Stimulated activated CD4-positive, alpha-beta T cell treated with anti-CD3 and anti-CD28 coated beads, Interleukin-2, amount 100 ng/mL, for 48 hours (primary cell): ENCODE data around the gene CRHBP.
"Not testable (repeated sequence)": the region's sequence is repeated elsewhere in the genome, so short reads cannot be mapped to it uniquely, and the experiment has no call there.

Experiments used
- DNase-seq, 2 donors: peaks; one replicate each; pipeline ENCODE4 v3.0.0-alpha.2; 2020

The CRHBP gene

DNA sequence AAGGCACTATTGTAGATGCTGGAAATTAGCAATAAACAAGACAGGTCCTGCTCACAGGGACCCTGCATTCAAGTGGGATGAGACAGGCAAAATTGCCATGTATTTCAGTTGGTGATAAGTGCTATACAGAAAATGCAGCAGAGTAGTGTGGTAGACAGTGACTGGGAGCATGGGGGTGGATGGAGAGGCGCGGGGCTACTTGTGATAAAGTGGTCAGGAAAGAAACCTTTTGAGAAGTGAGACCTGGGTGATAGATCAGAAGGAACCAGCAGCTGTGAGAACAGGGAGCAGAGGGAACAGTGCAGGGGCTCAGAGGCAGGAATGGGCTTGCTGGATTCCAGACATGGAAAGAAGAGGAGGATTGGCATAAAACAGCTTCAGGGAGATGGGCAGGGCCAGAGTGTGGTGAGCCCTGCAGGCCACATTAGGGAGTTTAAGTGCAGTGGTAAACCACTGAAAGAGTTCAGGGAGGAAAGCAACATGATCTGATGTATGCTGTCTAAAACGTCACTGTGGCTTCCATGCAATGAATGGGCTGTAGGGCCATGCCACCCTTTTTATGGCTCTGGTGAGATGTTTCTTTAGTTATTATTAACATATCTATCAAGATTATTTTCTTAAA is 7.3 kb downstream of the CRHBP start:
- no peak for DNase-seq

DNA sequence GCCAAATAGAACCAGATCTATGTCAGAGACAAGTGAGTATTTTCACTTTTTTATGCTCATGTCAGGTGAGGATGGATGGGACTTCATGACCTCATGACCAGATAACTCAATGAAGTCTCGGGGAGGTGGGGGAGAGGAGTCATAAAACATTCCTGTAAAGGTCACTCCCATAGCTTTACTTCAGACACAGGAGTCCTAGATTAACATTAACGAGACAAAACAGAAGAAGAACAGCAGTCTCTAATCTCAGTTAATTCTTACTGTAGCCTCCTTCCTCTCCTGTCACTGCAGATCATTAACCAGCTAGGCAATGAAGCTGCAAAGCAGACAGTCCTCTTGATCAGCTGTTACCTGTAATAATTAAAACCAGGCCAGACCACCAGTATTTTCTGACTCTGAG is 11.2 kb downstream of the CRHBP start:
- no peak for DNase-seq

DNA sequence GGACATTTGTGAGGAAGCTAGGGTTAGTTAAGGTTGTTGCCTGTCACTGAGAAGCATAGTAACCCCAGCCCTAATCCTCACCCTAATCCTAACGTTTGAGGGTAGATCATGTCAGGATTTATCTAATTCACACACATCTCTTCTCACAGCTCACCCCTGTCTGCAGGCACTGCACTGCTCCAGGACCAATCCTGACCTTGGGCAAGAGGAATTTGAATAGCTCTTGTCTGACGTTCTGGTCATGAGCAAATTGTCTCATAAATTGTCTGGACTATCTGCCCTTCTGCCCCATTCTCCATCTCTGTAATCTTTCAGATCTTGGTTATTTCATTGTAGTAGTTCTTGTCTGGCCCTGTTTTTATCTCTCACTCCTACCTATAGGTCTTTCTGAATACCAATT is 18.7 kb downstream of the CRHBP start:
- no peak for DNase-seq

DNA sequence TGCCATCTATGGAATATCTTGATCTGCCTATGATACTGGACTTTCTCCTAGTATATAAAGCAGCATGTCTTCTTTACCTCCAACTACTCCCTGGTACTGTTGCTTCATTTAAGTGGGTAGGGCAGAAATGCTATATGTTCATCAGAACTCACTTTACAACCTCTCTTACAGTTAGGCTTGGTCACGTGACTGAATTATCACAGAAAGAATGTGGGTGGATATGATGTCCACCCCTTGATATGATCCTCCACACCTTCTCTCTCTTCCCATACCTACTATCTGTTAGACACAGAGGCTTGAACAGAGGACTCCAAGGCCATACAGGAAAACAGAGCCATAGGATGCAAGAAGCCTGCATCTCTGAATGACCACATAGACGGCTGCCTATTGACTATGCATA is 19.8 kb downstream of the CRHBP start:
- no peak for DNase-seq

DNA sequence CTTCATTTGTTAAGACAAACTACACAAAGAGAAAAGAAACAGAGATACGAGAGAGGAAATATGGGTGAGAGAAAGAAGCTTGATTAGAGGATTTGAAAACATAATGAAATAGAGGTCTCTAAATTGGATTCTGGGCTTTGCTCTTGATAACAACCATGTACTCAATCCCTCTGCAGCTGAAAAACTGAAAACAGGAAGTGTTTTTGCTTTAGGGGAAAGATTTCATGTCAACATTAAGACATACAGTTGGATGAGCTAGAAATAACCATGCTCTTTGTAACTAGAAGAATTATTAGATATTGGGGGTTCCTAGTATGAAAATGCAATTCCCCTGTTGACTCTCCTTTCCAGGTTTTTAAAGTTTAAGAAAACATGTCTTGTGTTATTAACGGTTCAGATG is 21.9 kb downstream of the CRHBP start:
- DNase-seq = no peak

DNA sequence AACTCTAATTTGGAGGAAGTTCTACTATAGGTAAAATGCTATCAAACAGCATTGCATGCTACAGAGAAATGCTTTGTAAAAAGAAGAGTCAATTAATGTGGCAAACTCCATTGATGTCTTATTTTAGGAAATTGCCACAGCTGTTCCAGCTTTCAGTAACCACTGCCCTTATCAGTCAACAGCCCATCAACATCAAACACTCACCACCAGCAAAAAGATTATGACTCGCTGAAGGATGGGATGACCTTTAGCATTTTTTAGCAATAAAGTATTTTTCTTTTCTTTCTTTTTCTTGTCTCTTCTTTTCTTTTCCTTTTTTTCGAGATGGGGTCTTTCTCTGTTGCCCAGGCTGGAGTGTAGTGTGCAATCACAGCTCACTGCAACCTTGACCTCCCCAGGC is 26.0 kb downstream of the CRHBP start:
- no peak for DNase-seq

DNA sequence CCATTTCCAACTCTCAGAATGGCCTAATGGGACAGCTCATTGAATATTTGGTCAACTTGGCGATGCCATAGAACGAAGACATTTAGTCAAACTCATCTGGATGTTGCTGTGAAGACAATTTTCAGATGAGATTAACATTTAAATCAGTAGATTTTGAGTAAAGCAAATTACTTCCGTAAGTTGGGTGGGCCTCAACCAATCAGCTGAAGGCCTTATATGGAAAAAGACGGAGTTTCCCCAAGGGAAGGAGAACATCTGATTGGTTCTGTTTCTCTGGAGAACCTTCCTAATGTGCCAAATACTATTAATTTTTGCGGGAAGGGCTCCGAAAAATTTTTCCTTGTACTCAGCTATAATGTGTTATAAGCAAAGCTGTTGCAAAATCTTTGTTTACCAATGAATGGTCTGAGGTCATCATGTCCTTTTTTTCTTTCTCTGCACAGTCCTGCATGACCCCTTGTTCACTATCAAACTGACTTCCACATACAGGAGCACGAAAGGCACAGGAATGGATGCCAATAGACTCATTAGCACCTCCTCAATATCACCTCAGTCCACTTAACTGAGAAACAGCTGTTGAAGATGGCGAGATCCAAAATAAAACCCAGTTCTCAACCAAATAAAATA is 27.8 kb downstream of the CRHBP start:
- DNase-seq = no peak

DNA sequence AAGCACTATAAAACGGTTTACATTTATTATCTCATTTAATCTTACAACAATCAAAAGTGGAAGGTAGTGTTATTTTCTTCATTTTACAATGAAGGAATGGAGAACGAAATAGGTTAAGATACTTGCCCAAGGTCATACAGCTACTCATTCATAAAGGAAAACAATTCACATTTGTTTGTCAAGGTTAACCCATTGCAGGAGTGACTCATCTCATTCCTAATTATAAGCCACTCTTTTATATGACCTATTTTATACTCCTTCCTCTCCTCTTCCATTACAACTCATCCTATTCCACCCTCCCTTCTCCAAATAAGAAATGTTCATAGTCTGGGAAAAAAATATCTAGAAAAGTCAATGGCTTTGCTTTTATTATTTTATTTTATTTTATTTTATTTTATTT is 29.6 kb downstream of the CRHBP start:
- DNase-seq = no peak

DNA sequence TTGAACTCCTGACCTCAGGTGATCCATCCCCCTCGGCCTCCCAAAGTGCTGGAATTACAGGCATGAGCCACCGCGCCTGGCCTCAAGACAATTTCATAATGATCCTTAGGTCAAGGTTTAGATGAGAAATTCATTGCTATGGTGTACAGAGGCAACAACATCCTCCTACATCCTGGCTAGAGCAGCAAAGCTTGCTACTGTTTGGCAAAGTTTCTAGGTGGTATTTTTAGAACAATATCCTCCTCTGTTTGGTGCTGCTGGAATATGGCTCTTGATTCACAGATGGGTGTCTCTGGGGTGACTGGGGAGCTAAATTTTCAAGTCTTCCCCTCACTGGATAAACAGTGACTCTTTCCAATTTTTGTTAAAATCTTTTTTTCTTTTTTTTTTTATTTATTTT is 30.6 kb downstream of the CRHBP start:
- no peak for DNase-seq

DNA sequence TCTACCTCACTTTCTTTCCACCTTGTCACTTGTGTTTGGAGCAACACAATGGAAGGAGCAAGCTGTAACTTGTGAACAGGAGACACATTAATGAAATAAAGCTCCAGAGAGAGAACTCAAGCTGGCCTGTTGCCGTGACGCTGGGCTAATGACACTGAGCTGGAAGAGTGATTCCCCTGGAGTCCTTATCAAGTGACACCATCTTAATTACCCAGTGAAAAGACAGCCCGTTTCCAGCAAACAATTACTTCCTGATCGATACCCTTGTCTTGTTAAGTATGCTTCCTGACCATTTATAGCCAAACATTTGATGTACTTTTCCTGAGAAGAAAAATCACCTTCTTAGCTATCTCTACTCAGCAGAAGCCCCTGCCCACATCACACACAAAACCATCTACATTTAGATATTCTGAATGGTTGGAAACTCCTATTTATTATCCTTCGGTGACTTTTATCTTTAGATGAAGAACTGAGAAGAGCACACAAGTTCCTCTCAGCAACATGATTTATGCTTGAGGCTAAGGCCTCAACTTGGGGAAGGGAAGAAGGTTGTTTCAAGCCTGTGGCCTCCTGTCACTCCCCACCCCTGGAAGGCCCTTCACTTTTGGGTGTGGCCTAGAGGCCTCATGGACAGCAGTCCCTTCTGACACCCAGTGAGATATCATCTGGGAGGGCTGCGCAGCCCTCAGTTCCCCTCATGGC is 34.1 kb downstream of the CRHBP start:
- DNase-seq = no peak

DNA sequence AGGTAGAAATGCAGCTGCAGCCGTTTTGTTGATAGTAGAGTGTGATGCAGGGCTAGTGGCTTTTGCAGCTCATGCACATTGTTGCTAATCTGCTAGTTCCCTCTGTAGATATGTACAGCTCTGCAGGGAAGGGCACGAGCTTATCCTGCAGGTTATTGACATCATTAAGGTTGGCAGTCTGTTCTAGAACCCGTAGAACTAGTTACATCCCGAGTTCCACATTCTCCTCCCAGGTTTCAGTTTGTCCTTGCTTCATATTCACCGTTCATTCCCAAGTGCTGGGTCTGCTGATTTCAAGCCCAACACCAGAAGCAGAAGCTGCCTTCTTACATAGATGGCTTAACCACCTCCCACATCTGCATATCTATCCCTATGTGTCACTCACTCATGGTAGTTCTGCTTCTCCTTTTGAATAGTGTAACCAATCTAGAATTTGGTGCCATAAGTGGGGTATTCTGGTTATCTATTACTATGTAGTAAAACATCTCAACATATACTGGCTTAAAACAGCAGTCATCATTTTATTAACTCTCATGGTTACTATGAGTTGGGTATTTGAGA is 38.1 kb downstream of the CRHBP start:
- DNase-seq = no peak

DNA sequence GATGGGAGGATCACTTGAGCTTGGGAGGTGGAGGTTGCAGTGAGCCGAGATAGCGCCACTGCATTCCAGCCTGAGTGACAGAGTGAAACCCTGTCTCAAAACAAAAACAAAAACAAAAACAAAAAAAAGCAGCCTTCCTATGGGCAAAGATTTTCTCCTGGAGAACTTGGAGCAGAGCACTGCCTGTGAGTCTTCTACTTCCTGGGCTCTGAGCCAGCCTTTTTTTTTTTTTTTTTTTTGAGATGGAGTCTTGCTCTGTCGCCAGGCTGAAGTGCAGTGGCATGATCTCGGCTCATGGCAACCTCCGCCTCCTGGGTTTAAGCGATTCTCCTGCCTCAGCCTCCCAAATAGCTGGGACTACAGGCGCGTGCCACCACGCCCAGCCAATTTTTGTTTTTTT is 40.6 kb downstream of the CRHBP start:
- not testable (repeated sequence) for DNase-seq

DNA sequence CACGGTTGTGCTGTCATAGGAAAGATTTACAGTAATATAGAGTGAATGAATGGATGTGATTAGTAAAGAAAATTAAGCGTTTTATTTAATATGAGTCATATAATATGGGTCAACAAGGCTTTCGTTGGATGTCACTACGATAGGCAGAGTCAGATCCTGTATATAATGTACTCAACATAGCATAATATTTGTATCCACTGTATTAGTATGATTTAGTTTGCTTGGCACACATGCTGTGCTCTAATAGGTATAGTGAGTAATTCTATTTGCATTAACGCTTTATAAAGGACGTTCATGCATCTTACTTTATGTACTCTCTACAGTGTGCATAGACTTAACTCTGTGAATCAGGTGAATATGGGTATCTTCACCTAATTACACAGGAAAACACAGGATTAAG is 41.5 kb downstream of the CRHBP start:
- no peak for DNase-seq

DNA sequence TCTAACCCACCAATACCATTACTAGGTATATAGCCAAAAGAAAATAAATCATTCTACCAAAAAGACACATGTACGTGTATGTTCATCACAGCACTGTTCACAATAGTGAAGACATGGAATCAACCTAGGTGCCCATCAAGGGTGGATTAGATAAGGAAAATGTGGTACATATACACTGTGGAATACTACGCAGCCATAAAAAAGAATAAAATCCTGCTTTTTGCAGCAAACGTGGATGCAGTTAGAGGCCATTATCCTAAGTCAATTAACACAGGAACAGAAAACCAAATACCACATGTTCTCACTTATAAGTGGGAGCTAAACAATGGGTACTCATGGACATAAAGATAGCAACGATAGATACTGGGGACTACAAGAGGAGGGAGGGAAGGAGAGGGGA is 45.4 kb downstream of the CRHBP start:
- not testable (repeated sequence) for DNase-seq

DNA sequence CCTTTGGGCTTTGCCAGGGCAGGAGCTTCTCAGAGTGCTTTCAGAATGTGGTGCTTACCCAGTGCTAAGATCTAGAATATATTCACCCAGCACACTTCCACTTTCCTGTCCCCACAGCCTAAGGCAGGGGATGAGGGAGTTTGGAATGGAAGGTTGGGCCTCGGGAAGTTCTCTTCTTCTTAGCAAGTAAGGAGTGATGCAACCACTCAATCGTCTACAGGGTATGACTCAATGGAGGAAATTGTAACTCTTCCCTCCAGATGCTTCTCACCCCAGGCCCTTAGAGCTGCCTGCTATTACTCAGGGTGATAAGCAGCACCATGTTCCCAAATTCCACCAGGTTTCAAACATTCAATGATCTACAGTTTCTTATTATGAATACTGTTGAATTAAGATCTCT is 46.6 kb downstream of the CRHBP start:
- DNase-seq = no peak

DNA sequence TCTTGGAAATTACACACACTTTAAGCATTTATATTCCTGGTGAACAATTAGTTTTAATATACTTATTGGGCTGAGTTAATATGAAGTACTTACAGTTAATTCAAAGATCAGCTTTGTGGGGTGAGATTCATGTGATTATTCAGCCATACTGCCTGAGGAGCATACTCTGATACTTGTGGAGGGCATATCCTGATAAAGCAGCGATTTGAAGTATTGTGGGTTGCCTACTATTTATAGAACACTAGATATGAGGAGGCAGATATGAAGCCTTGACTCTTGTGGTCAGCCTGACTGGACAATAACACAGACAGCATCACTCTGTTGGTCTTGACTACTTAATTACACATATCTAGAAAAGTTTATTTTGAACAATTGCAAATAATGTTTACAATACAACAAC is 50.4 kb downstream of the CRHBP start:
- DNase-seq = no peak

DNA sequence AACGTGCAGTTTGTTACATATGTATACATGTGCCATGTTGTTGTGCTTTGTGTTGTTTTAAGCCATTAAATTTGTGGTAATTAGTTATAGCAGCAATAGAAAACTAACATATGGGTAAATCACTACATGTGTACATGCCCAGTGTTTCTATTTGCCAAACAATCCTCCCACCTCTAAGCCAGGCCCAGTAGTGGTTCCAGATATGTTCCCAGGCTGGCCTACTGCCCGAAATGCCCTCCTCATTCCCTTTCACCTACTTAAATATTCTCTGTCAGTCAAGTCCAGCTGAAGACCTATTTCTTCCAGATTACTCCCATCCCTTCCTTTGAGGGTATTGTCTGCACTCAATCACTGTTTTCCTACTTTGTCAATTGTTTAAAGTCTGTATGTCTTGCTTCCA is 53.3 kb downstream of the CRHBP start:
- DNase-seq = no peak

DNA sequence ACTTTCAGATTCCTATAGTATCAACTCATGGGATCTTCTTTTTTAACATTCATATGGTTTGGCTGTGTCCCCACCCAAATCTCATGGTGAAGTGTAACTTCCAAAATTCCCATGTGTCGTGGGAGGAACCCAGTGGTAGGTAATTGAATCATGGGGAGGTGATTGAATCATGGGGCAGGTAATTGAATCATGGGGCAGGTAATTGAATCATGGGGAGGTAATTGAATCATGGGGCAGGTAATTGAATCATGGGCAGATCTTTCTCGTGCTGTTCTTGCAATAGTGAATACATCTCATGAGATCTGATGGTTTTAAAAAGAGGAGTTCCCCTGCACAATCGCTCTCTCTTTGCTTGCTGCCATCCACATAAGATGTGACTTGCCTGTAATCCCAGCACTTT is 55.6 kb downstream of the CRHBP start:
- no peak for DNase-seq

DNA sequence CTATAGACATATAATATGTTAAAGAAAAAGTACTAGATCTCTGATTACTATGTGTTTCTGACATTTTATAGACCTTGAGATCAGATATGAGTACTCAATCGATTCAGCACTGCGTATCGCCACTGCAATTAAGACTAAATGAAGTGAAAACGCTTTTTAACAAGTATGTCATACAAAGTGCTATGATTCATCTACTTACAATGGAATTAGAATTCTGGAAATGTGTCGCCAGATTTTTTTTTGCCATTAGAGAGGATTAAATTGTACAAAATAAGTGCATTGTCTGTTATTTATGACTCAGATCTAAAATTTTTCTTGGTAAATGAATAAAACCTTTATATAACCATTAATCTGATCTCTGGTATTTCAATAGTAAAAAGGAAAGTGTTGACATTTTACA is 57.4 kb downstream of the CRHBP start:
- no peak for DNase-seq

DNA sequence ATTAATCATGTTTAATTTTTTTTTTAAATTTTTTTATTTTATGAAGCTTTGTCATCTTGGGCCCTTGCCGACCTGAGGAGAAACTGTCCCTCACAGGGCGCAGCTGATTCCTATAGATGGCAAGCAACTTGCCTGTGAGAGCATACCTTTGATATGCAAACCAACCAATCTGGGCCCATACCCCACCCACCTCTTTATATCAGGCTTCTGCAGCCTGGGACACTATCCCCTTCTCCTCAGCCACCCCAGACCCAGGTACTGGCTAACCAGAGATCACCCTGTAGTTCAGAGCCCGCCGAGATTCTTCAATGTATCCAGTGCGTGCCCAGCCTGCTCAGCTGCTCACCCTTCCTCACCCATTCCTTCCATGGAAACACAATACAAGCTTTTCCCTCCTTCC is 58.7 kb downstream of the CRHBP start:
- DNase-seq = no peak

DNA sequence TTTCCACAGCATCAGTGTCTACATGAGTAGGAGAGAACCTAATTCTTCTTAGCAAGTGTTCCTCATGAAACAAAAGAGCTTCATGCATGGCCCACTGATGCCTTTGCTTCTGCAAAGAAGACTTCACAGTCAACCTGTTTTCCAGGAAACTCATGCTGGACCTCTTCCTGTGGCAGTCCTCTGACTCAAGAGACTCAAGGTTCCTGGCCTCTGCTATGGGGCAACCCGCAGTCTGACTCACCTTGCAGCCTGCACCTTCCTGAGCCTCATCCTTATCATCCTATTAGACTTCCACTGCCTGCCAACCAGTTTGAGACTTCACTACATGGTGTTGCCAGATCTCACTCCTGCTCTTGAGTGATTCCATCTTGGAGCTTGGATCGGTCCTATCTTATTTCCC is 59.8 kb downstream of the CRHBP start:
- DNase-seq = no peak

DNA sequence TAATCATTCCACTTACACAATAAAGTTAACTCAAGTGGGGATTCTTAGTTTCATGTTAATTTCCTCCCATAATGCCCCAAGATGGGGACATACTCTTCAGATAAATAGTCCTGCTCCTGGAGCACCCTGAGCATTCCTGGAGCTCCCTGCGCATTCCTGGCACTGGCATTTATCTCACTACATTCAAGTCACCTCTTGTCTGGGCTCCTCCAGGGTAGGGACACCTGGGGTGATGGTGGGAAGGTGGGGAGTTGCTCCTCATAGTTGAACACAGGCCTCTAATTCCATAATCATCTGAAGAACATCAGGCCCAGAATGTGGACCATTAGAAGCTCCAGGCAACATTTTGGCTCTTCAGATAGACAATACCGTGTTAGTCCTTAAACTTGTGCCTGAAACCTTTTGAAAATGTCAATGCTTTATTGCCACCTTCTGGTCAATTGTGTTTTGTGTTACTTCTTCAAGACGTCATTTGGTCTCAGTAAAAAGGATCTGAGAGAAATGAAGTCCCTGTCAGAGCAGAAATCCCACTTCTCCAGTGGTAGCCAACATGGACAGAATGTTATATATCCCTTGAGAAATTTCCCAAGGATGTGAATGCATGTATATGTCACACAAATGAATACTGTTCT is 63.2 kb downstream of the CRHBP start:
- no peak for DNase-seq

DNA sequence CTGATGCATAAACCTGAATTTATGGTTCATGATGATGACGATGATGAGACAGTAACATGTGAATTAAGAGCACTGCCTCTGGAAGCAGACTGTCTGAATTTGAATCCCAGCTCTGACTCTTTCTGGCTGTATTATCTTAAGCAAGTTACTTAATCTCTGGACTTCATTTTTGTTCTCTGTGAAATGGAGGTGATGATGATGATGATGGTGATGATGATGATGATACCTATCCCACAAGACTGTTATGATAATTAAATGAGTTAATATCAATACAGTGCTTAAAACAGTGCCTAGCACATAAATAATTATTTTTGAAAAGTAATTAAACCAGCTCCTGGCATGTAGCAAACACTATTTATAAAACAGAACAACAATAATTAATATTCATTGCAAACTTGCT is 64.1 kb downstream of the CRHBP start:
- no peak for DNase-seq

DNA sequence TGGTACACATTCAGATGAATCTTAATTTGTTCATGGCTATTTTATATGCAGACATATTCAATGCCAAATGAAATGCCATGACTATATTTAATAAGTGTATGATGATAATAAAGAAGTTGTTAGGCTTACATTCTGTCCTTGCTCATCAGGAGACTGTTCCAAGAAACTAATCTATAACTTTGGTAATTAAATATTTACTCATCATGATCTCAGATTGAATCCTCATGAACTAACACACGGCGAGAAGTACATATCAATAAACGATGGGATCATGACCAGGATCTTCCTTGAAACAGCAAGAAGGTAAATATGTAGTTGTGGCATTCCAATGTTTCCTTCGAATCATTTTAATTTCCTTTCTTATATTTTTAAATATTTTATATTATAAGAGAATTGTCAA is 64.8 kb downstream of the CRHBP start:
- no peak for DNase-seq
